ENCODE results near the gene MAN2B2.
"Not testable (repeated sequence)": the region's sequence is repeated elsewhere in the genome, so short reads cannot be mapped to it uniquely, and the experiment has no call there.

MAN2B2 gene

DNA sequence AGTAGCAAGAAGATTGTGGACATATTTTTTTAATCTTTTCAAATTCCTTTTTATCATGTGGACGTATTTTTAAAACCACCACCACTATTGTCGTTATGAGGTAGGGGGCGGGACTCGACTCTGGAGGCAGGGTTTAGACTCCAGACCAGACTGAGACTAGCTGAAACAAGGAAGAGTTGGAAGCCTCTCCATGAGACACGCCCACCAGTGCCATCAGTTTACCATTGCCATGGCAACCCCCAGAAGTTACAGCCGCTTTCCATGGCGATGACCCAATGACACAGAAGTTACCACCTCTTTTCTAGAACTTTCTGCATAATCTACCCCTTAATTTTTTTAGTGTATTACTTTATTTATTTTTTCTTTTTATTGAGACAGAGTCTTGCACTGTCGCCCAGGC lies 74.2 kb downstream of the MAN2B2 start:
- DNase-seq = no peak

DNA sequence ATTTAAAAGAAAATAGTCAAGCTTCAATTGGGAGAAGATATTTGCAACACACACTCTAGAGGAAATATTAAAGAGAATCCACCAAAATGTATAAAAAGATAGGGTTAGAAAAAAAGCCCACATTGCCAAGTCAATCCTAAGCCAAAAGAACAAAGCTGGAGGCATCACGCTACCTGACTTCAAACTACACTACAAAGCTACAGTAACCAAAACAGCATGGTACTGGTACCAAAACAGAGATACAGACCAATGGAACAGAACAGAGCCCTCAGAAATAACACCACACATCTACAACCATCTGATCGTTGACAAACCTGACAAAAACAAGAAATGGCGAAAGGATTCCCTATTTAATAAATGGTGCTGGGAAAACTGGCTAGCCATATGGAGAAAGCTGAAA lies 79.2 kb downstream of the MAN2B2 start:
- DNase-seq = not testable (repeated sequence)

DNA sequence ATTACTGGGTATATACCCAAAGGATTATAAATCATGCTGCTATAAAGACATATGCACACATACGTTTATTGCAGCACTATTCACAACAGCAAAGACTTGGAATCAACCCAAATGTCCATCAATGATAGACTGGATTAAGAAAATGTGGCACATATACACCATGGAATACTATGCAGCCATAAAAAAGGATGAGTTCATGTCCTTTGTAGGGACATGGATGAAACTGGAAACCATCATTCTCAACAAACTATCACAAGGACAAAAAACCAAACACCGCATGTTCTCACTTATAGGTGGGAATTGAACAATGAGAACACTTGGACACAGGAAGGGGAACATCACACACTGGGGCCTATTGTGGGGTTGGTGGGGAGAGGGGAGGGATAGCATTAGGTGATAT lies 80.3 kb downstream of the MAN2B2 start:
- not testable (repeated sequence) for DNase-seq

DNA sequence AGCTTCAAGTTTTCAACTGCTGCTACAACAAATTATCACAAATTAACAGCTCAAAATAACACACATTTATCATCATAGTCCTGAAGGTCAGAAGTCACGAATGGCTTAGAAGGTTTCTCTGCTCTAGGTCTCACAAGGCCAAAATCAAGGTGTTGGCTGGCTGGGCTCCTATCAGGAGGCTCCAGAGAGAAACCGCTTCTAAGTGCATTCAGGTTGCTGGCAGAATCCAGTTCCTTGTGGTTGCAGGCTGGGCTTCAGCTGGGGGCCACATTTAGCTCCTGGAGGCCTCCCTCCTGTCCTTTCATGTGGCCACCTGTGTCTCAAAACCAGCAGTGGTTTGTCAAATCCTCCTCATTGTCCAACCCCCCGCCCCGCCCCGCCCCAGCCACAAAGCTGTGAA lies 80.9 kb downstream of the MAN2B2 start:
- DNase-seq = no peak

DNA sequence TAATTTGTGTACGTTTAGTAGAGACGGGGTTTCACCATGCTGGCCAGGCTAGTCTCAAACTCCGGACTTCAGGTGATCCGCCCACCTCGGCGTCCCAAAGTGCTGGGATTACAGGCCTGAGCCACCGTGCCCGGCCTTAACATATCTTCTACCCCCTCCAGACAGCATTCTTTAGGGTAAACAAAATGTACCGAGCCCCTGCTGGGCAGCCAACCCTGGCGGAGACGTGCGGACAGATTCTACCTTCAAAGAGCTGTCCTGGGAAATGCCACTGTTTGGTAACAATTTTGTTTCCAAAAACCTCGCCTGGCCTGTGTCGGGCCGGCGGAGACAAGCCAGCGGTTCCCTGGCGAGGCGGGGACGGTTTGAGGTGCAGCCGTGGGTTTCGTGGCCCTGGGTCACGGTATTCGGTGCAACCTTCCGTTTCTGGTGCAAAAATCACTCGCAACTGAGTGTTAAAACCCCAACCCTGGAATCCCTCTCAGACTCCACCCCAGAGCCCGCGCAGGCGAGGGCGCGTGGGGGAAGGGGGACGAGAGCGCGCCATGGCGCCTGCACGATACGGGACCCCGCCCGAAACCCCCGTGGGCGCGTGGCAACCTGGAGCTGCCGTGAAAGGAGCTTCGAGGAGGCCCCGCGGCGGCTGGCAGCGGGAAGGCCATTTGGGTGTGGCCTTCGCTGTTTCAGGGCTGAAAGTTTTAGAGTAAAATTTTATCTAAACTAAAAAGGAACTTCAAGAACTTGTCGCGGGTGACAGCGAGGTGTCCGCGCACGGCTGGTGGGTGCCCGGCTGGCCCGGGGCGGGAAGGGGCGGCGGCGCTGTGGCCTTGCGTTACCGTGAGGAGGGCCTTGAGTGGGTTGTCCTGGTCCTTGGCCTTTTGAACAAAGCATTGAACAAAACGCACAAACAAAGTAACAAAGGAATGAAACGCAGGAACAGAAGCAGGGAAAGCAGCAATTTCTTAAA lies 82.5 kb downstream of the MAN2B2 start:
- no peak for DNase-seq

DNA sequence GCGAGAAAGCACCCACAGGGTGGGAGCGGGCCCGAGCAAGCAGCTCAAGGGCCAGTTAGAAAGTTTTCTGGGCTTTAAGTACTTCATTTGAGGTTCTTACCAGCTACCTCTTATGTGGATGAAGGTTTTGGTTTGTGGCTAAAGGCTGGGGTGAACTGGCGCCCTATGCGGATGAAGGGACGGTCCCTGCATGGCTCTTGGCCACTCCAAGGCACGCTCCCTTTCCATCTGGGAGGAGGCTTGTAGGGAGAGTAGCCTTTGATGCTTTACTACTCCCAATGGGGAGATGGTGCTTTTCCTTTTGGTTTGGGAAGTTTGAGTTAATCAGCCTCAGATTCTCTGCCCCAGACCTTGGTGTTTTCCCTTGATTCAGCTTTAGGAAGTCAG lies 83.2 kb downstream of the MAN2B2 start:
- no peak for DNase-seq

DNA sequence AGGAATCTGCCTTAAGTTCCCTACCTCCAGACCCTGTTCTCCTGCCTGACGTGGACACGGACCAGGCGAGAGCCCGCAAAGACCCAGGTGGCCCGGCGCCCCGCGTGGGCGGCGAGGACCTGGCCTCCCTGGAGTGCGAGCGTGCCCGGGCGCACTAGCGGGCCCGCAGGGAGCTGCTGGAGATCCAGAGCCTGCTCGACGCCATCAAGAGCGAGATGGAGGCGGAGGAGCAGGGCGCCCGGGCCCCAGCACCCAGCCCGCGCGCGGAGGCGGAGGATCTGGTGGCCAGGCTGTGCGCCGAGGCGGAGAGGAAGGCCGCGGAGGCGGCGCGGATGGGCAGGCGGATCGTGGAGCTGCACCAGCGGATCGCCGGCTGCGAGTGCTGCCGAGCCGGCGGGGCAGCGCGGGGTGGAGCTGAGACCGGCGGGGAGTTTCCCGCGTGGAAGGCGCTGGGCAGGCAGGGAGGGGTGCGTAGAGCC lies 83.6 kb downstream of the MAN2B2 start:
- DNase-seq = no peak

DNA sequence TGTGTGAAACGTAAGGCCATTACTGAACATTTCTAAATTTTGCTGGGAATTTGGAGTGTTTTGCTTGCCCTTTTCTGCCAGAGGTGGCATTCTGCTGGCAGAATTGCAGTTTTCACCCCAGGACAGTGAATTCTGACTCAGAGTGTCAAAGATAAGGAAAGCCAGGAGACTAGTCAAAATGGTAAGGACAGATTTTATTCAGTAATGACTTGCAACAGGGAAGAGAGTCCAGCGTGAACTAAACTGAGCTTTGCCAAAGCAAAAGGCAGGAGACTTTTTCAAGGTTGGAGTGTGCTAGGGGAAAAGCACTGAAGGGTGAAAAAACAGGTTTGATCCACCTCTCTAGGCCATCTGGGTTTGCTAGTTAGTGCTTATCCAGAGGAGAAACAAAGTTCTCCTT lies 84.9 kb downstream of the MAN2B2 start:
- no peak for DNase-seq

DNA sequence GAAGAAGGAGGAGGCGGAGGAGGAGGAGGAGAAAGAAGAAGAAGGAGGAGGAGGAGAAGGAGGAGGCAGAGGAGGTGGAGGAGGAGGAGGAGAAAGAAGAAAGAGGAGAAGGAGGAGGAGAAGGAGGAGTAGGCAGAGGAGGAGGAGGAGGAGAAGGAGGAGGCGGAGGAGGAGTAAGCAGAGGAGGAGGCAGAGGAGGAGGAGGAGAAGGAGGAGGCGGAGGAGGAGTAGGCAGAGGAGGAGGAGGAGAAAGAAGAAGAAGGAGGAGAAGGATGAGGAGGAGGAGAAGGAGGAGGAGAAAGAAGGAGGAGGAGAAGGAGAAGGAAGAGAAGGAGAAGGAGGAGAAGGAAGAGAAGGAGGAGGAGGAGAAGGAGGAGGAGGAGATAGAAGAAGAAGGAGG lies 85.4 kb downstream of the MAN2B2 start:
- no peak for DNase-seq

DNA sequence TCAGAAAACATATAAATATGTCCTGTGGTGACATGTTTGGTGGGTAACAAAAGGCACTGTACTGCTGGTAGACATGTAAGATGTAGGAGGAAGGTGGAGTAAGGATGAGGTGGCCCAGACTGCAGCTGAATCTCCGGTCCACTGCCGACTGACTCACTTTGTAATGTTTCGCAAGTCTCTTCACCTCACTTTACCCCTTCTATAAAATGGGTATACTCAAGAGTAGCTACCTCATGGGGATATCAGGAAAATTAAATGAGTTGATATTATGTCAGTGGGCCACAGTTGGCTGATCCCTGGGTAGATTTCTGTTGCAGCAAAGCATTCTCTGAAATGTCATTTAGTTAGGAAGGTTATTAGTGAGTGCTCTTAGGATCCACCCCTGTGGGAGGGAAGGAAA lies 87.6 kb downstream of the MAN2B2 start:
- no peak for DNase-seq

DNA sequence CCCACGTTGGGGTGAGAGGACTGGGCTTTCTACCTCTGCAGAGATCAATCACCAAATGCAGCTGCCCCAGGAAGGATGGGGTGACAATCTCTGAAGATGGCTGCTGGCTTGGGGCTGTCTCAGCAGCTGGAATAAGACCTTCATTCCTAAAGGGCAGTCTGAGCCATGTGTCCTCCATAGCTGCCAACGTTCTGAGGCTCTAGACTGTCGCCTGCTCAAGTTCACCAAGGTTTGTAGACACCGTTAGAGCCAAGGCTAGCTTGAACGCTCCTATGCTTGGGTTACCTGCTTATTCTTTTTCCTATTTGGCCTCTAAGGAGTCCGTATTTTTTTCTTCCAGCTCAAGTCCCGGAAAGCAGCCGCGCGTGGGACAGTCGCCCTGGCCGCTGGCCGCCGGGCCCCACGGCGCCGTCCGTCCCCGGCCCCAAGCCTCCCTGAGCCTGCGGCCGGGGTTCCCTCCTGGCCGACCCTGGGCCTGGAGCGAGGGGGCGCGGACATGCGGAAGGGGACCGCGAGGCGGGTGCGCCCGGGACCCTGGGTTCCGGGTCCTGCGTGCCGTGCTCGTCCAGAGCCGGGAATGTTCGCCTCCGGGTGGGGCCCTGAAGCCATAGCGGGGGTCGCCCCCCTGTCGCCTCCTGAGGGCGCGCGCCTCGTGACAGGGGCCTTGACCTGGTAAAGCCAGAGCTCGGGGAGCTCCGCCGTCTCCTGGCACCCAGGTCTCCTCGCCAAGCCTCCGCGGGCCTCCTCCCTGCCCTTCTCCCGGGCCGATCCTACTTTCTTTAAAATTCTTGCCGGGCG lies 88.8 kb downstream of the MAN2B2 start:
- no peak for DNase-seq

DNA sequence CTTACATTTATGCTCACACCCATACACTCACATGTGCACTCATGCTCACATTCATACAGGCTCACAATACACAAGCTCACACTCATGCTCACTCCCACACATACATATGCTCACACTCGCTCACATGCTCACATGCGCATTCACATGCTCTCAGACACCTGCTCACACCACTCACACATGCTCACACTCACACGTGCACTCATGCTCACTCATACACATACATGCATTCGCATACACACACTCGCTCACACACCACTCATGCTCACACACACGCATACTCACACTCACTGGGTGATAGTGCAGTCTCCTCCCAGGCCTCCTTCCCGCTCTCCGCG lies 90.3 kb downstream of the MAN2B2 start:
- no peak for DNase-seq

DNA sequence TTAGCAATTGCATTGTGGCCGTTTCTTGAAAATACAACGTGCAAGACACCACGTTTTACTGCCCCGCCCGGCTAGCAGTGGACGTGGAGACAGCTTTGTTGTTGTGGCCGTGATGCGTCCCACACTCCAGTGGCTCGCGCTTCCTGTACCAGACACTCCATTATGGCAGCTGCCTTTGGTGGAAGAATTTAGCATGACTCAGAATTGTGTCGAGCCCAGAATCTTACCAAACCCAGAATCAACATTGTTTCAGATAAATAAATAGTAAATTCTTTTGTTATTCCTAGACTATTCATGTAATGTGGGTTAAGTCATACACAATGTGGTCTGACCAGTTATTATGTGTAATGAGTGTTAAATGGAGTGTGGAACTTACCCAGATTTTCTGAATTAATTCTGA lies 93.4 kb downstream of the MAN2B2 start:
- no peak for DNase-seq

DNA sequence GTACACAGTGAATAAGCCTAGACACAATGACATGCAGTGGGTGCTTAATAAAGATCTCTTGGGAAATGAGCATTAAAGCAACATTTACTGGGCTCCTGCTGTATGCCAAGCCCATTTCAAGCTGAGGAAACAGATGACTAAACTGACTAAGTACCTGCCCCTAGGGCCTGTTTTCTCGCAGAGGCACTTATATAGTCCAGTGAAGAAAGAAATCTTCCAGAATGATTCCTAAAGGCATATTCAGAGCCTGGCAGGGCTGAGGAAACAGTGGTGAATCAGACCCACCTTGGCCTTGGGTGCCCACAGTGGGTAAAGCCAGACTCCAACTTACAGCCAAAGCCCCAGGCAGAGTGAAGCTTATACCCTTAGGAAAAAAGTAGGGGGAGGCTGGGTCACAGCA lies 96.7 kb downstream of the MAN2B2 start:
- DNase-seq = no peak

DNA sequence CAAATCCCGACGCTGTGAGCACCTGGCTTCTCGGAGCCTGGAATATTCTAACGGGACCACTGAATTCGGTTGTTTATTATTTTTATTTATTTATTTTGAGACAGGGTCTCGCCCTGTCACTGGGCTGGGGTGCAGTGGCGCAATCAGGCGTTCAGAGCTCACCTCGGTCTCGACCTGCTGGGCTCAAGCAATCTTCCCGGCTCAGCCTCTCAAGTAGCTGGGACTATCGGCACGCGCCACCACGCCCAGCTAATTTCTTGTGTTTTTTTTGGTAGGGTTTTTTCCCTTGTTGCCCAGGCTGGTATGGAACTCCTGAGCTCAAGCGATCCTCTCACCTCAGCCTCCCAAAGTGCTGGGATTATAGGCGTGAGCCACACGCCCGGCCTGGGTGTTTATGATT lies 97.1 kb downstream of the MAN2B2 start:
- DNase-seq = no peak

DNA sequence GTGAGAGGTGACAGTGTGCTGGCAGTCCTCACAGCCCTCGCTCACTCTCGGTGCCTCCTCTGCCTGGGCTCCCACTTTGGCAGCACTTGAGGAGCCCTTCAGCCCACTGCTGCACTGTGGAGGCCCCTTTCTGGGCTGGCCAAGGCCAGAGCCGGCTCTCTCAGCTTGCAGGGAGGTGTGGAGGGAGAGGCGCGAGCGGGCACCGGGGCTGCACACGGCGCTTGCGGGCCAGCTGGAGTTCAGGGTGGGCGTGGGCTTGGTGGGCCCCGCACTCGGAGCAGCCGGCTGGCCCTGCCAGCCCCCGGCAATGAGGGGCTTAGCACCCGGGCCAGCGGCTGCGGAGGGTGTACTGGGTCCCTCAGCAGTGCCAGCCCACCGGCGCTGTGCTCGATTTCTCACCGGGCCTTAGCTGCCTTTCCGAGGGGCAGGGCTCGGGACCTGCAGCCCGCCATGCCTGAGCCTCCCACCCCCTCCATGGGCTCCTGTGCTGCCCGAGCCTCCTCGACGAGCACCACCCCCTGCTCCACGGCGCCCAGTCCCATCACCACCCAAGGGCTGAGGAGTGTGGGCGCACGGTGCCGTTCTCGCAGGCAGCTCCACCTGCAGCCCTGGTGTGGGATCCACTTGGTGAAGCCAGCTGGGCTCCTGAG lies 97.7 kb downstream of the MAN2B2 start:
- DNase-seq = not testable (repeated sequence)
